K562 (cell line): ENCODE results near the gene FRG1. TPM values are rescaled to one million over a fixed set of nuclear protein-coding genes. Genes with fewer than 3 reads are reported as not detected.

Source experiments
- ATAC-seq: fragments of 200-7000 bp; cut with Tn5 transposase; 3 replicates; pipeline ENCODE4 v1.9.1; 2020; ENCODE audit warnings: moderate library complexity
- BruUV-seq: library from RNA; stranded (reverse); fragments of 400-500 nt; replicated peaks from 2 replicates; lab custom pipeline; 2021; lab: Mats Ljungman, UMichigan
- CTCF ChIA-PET: fragments of 300-600 bp; formaldehyde crosslinking; extraction: SDS; loops from one replicate; lab custom pipeline; 2021; ENCODE audit warnings: low intra/inter-chr PET ratio; lab: Yijun Ruan, JAX
- POLR2A ChIA-PET: fragments of 300-600, 350-650 bp; sonication (Branson Sonifier 250); formaldehyde crosslinking; extraction: SDS; loops from one replicate; lab custom pipeline; 2021; ENCODE audit warnings: antibody characterized with exemption, inconsistent platforms; lab: Yijun Ruan, JAX
- DNase-seq, 4 experiments: peaks; one replicate each; pipeline versions ENCODE4 v3.0.0 to v3.0.0-alpha.2; 2011 to 2018; ENCODE audit warnings: low spot score in 3 of 4, mixed read lengths in 3 of 4; ENCODE audit errors: extremely low read depth in 1 of 4
- FAIRE-seq: peaks from 2 replicates; lab custom pipeline; 2011; peaks lifted over from hg19 to GRCh38; lab: Jason Lieb, UNC
- H2AFZ ChIP-seq: 2 replicates; pipeline ENCODE4 v1.6.0; 2011; ENCODE audit warnings: low read depth, low read length, control low read depth, inconsistent platforms
- H3K27ac ChIP-seq: fragments of 200-600 bp; 3 replicates; pipeline ENCODE4 v1.8.0; 2011; ENCODE audit warnings: low read depth, mild to moderate bottlenecking, control low read depth, inconsistent platforms, low read length, moderate library complexity, mixed read lengths; ENCODE audit errors: extremely low read depth
- H3K27me3 ChIP-seq, 2 experiments: fragments of 300-600 bp in 1 of 2; 2 replicates in 1 of 2; 3 replicates in 1 of 2; pipeline versions ENCODE4 v1.6.0 to v1.8.0; 2011; ENCODE audit warnings: inconsistent platforms in 2 of 2, low read length in 2 of 2, mild to moderate bottlenecking in 1 of 2, mixed read lengths in 1 of 2, moderate library complexity in 1 of 2; ENCODE audit not compliant: control insufficient read depth in 2 of 2, insufficient read depth in 2 of 2
- H3K36me3 ChIP-seq: fragments of 300-600 bp; 3 replicates; pipeline ENCODE4 v1.8.0; 2011; ENCODE audit warnings: mild to moderate bottlenecking, low read length, inconsistent platforms; ENCODE audit not compliant: control insufficient read depth, insufficient read depth
- H3K4me1 ChIP-seq, 2 experiments: fragments of 200-600 bp in 1 of 2; replicated peaks in 1 of 2; 2 replicates in 1 of 2; 3 replicates in 1 of 2; pipeline versions ENCODE4 v1.5.1 to v1.8.0; 2011; ENCODE audit warnings: inconsistent platforms in 2 of 2, low read length in 2 of 2, mild to moderate bottlenecking in 1 of 2, mixed read lengths in 1 of 2, moderate library complexity in 1 of 2; ENCODE audit not compliant: control insufficient read depth in 2 of 2, insufficient read depth in 2 of 2
- H3K4me2 ChIP-seq: 2 replicates; pipeline ENCODE4 v1.6.1; 2011; ENCODE audit warnings: low read length, control low read depth, inconsistent platforms, mixed read lengths; ENCODE audit not compliant: insufficient read depth
- H3K4me3 ChIP-seq: fragments of 200-600 bp; sonication (generic), shearing (Covaris generic); 2 replicates; pipeline ENCODE4 v1.5.1; 2016; ENCODE audit warnings: control low read depth, inconsistent platforms
- H3K79me2 ChIP-seq: fragments of 200-600 bp; 3 replicates; pipeline ENCODE4 v1.8.0; 2011; ENCODE audit warnings: low read length, inconsistent platforms; ENCODE audit not compliant: control insufficient read depth, insufficient read depth
- H3K9ac ChIP-seq, 2 experiments: 2 replicates each; pipeline versions ENCODE4 v1.6.0 to v1.6.1; 2011; ENCODE audit warnings: low read depth in 2 of 2, low read length in 2 of 2, control low read depth in 1 of 2, inconsistent platforms in 1 of 2, mild to moderate bottlenecking in 1 of 2, mixed read lengths in 1 of 2; ENCODE audit not compliant: insufficient read depth in 1 of 2
- H3K9me1 ChIP-seq: one replicate; pipeline ENCODE4 v1.6.0; 2011; ENCODE audit warnings: inconsistent platforms, mild to moderate bottlenecking, low read length, moderate library complexity; ENCODE audit not compliant: control insufficient read depth, insufficient read depth
- H3K9me3 ChIP-seq: replicated peaks from 2 replicates; pipeline ENCODE4 v1.5.1; 2011; ENCODE audit warnings: low read depth, low read length, inconsistent platforms; ENCODE audit not compliant: control insufficient read depth, insufficient read depth
- H4K20me1 ChIP-seq: replicated peaks from 2 replicates; pipeline ENCODE4 v1.6.1; 2011; ENCODE audit warnings: low read length, inconsistent platforms, mixed read lengths; ENCODE audit not compliant: control insufficient read depth, insufficient read depth
- ATF6 ChIP-seq: sonication (generic); formaldehyde crosslinking; IDR thresholded peaks from 2 replicates; pipeline ENCODE4 v1.4.0; 2020; ENCODE audit warnings: mild to moderate bottlenecking, missing genetic modification reagents
- NFIX ChIP-seq: fragments of 250-450 bp; sonication (Bioruptor Pico); IDR thresholded peaks from 2 replicates; pipeline ENCODE4 v1.4.0; 2020; ENCODE audit warnings: low read depth, mild to moderate bottlenecking, moderate library complexity
- PTRF ChIP-seq: fragments of 450-650 bp; IDR thresholded peaks from 2 replicates; pipeline ENCODE4 v1.6.1; 2016; ENCODE audit warnings: mild to moderate bottlenecking, missing genetic modification characterization, missing compliant biosample characterization
- XRCC4 ChIP-seq: IDR thresholded peaks from one replicate; pipeline ENCODE4 v1.6.1; 2011; ENCODE audit not compliant: insufficient read depth, insufficient read length; ENCODE audit errors: extremely low read depth
- WGBS: fragments of 100-300 bp; shearing (Covaris generic); methylation state at CpG from one replicate; pipeline ENCODE4 v1.1.6; 2016; ENCODE audit warnings: low coverage, mixed read lengths; ENCODE audit not compliant: insufficient coverage; ENCODE audit errors: missing lambda C conversion rate; 5-methylcytosine and 5-hydroxymethylcytosine counted together
- in situ Hi-C: fragments of 300-500 bp; cut with MboI; formaldehyde crosslinking; loops from 4 replicates; pipeline ENCODE4 v1.15.0; 2018; ENCODE audit warnings: inconsistent platforms, mixed read lengths
- intact Hi-C: fragments of 100-400 bp; cut with micrococcal nuclease; formaldehyde crosslinking; loops from 2 replicates; pipeline ENCODE4 v1.14.2; 2022
- polyA plus RNA-seq, 8 experiments: library from polyadenylated mRNA; depleted of rRNA in 4 of 8; stranded (reverse) in 5 of 8; unstranded in 3 of 8; fragments of >200 nt; fragmentation: Nextera tagmentation in 2 of 8; fragmentation: Illumina TruSeq in 1 of 8; extraction: Ambion mirVana in 2 of 8; extraction: Trizol in 1 of 8; gene quantifications; 2 replicates each; pipeline versions ENCODE4 v1.2.1 to v1.2.3, GENCODE V29; 2011 to 2014; ENCODE audit warnings: inconsistent platforms in 1 of 8, missing spikeins in 1 of 8
- total RNA-seq, 7 experiments: library from RNA; depleted of rRNA in 6 of 7; stranded (reverse); fragments of >200 nt in 6 of 7; fragmentation: Illumina TruSeq in 2 of 7; extraction: Trizol in 2 of 7; gene quantifications; 2 replicates each; pipeline versions ENCODE4 v1.2.1 to v1.2.3, GENCODE V29; 2011 to 2021; ENCODE audit warnings: low replicate concordance in 1 of 7

FRG1 gene
- total and polyA plus RNA-seq, 9 of the 15 experiments (the other 6 are each of a cell fraction or from before 2014, with no cell fraction given) = 36.4 to 203 (median 112) TPM

GRCh38 chr4:189917161-189917891 lies 23.3 kb upstream of the FRG1 start:
- no peaks in the 10 kb centered on the region for H4K20me1 ChIP-seq
- no peak for ATAC-seq
- no peak for TF ChIP-seq PTRF (tag)
- no peak for TF ChIP-seq ATF6 (CRISPR knock-in tag)
- no peak for TF ChIP-seq NFIX
- TF ChIP-seq XRCC4 = no peak

More at GRCh38 chr4:189917161-189917891, 23.3 kb upstream of the FRG1 start:
- Histone ChIP-seq H3K9me1 (no peaks in the 10 kb centered on the region), H3K79me2 (no peaks in the 10 kb centered on the region), H3K27ac (no peak overlapping the region), H3K9ac (no peak overlapping the region), H3K4me3 (no peak overlapping the region), H3K27me3 (no peaks in the 10 kb centered on the region), H3K4me2 (no peak overlapping the region), H3K4me1 (peaks cover 0 to 3% of the 10 kb centered on the region in 2 experiments; a peak in 1 of 5 replicates), H2AFZ (no peak overlapping the region), H3K36me3 (no peaks in the 10 kb centered on the region), H3K9me3 (peaks cover 5% of the 10 kb centered on the region)
- DNase-seq (no peak), FAIRE-seq (no peak)
- WGBS = 12% methylated on average over 17 of the region's 23 CpGs
- ChIA-PET CTCF (no interaction called here), POLR2A (no interaction called here)
- intact Hi-C loops (no loop called here), in situ Hi-C loops (no loop called here)
- no TSS peak for BruUV-seq
